Measurements from ENCODE around the gene APBA2. TPM values are rescaled to one million over a fixed set of nuclear protein-coding genes. Genes with fewer than 3 reads are reported as not detected.

The APBA2 gene
- total and polyA plus RNA-seq, 7 donors = 0.06 to 0.36 (median 0.08) TPM; not detected in 2

GRCh38 chr15:29089731-29090616, 204.2 kb downstream of the APBA2 start:
- Histone ChIP-seq H3K27ac (no peak overlapping the region), H3K4me3 (no peak overlapping the region), H3K4me1 (no peaks in the 10 kb centered on the region), H3K9me3 (no peaks in the 10 kb centered on the region), H3K36me3 (ENCODE audit: insufficient read depth in 1 of 2, low read depth in 1 of 2) (no peaks in the 10 kb centered on the region), H3K27me3 (ENCODE audit: insufficient read depth in 3 of 3, low read length in 2 of 3) (no peaks in the 10 kb centered on the region)
- intact Hi-C loops (cut with DNase I) = loop anchor here in 1 of 2 donors (5.0 kb wide), 1 partner anchor 38 kb away; no protein-coding TSS in a partner anchor
- no peak for DNase-seq
- ATAC-seq = no peak
- 76 to 80% (median 76%) methylated on average over 15 to 16 of the region's 16 CpGs for WGBS, 3 donors
- TF ChIP-seq, protein P1, sequence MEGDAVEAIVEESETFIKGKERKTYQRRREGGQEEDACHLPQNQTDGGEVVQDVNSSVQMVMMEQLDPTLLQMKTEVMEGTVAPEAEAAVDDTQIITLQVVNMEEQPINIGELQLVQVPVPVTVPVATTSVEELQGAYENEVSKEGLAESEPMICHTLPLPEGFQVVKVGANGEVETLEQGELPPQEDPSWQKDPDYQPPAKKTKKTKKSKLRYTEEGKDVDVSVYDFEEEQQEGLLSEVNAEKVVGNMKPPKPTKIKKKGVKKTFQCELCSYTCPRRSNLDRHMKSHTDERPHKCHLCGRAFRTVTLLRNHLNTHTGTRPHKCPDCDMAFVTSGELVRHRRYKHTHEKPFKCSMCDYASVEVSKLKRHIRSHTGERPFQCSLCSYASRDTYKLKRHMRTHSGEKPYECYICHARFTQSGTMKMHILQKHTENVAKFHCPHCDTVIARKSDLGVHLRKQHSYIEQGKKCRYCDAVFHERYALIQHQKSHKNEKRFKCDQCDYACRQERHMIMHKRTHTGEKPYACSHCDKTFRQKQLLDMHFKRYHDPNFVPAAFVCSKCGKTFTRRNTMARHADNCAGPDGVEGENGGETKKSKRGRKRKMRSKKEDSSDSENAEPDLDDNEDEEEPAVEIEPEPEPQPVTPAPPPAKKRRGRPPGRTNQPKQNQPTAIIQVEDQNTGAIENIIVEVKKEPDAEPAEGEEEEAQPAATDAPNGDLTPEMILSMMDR (IDR thresholded peaks at IDR 0.05) = no peak

DNA sequence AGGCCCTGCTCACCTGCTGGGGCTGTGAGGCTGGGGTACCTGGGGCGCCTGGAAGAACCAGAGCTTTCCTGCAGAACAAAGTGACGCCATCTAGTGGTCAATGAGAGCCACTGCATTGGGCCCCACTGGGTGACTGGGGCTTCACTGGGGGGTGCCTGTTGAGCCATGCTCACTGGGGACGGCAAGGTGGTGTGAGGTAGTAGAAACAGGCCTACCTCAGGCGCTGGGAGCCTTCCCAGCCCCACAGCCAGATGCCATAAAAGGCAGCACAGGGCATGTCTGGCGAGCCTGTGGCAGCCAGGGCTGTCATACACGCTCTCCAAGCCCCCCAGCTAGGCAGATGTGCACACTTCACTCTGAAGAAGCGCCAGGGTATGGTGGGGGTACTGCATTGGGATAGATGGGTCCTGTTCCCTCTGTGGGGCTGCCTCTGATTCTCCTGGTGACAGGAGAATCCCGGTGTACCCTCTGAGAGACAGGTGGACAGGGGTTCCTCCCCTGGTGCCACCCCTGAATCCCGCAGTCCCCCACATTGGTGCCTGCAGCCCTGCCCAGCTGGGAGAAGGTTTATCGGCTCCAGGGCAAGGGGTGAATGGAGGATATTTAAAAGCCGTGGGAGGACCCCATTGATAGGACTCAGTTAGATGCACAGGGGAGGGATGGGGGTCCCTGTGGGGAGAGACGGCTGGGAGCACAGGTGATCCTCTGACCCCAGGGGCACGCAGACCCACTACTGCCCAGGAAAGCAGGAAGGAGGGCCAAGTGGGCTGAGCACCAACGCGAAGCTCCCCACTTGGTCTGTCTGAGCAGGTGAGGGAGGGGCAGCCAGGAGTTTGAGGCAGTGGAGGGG, 205.1 kb downstream of the APBA2 start:
- TF ChIP-seq, protein P1 (IDR thresholded peaks at IDR 0.05) = peak; percentile 28
- ATAC-seq (no peak), DNase-seq (no peak)
- Histone ChIP-seq H3K9me3 (no peaks in the 10 kb centered on the region), H3K27me3 (ENCODE audit: insufficient read depth in 3 of 3, low read length in 2 of 3) (no peaks in the 10 kb centered on the region), H3K27ac (no peak overlapping the region), H3K4me3 (no peak overlapping the region), H3K4me1 (no peaks in the 10 kb centered on the region), H3K36me3 (ENCODE audit: insufficient read depth in 1 of 2, low read depth in 1 of 2) (no peaks in the 10 kb centered on the region)
- 70 to 76% (median 71%) methylated on average over 15 of the region's 15 CpGs for WGBS, 3 donors
- intact Hi-C loops (cut with DNase I) = loop anchor here in 1 of 2 donors (5.0 kb wide), 1 partner anchor 39 kb away; no protein-coding TSS in a partner anchor

DNA sequence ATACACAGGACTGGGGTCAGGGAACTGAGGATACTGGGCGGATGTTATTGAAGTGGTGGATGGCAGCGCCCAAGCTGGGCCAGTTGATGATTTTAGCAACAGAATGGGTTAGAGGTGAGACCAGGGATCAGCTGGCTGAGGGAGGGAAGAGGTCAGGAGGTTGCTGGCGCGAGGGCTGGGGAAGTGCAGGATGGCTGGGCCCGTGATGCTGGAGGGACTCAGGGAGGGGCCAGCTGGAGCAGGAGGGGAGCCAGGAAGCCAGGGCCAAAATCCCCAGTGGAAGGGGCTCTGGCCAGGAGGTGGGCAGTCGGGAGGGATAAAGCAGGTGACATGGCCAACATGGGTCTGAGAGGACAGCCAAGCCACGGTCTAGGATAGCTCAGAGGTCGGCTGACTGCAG, 205.9 kb downstream of the APBA2 start:
- TF ChIP-seq, protein P1 (IDR thresholded peaks at IDR 0.05) = no peak
- WGBS, 3 donors = 62 to 65% (median 64%) methylated on average over 8 of the region's 8 CpGs

DNA sequence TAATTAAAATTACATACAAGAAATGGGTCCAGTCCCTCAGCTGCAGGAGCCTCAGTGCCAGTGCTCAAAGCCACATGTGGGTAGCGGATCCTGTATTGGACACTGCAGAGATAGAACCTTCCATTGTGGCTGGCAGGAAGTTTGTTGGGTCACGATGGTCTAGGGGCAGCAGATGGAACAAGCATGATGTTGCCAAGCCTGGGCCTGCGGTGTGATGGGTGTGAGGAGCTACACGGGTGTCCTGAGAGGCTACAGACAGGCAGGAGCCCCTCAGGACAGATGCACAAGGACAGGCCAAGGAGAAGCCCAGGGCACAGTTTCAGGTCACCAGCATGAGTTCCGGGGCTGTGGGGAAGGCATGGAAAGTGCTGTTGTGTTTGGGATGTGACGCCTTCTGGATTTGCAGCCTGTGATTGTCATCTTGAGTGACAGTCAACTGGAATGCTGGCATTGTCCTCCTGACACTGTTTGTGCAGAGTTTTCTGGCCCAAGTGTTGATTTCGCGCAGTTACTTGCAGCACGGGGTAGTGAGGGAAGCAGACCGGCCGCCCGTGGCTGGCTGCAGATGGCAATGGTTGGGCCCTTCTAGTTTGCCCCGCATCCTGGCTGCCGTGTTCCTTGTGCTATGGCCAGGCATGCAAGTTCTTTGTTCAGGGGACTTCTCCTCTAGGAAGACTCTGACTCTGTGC, 206.7 kb downstream of the APBA2 start:
- Histone ChIP-seq H3K4me1 (no peaks in the 10 kb centered on the region), H3K4me3 (no peak overlapping the region), H3K27me3 (ENCODE audit: insufficient read depth in 3 of 3, low read length in 2 of 3) (no peaks in the 10 kb centered on the region), H3K9me3 (no peaks in the 10 kb centered on the region), H3K27ac (no peak overlapping the region), H3K36me3 (ENCODE audit: insufficient read depth in 1 of 2, low read depth in 1 of 2) (no peaks in the 10 kb centered on the region)
- ATAC-seq (no peak), DNase-seq (no peak)
- intact Hi-C loops (cut with DNase I) = loop anchor here in 1 of 2 donors (5.0 kb wide), 1 partner anchor 40 kb away; no protein-coding TSS in a partner anchor
- WGBS, 3 donors = 82 to 83% (median 83%) methylated on average over 14 of the region's 14 CpGs
- TF ChIP-seq, protein P1 (IDR thresholded peaks at IDR 0.05) = no peak

More for the DNA sequence above, 205.9 kb downstream of the APBA2 start:
- H3K4me1 ChIP-seq = no peaks in the 10 kb centered on the region
- intact Hi-C loops (cut with DNase I) = loop anchor here in 1 of 2 donors (5.0 kb wide), 1 partner anchor 39 kb away; no protein-coding TSS in a partner anchor
- ATAC-seq (no peak), DNase-seq (no peak)
- no peaks in the 10 kb centered on the region for H3K27me3 ChIP-seq (ENCODE audit: insufficient read depth in 3 of 3, low read length in 2 of 3)
- no peaks in the 10 kb centered on the region for H3K36me3 ChIP-seq (ENCODE audit: insufficient read depth in 1 of 2, low read depth in 1 of 2)
- no peaks in the 10 kb centered on the region for H3K9me3 ChIP-seq
- no peak overlapping the region for H3K4me3 ChIP-seq
- no peak overlapping the region for H3K27ac ChIP-seq

All from psoas muscle (tissue), 8 donors.